GM12875 (cell line): Measurements from ENCODE around the gene GUCY1A1.

ENCODE experiments used
- H3K4me3 ChIP-seq: one replicate; pipeline ENCODE4 v1.5.1; 2011; ENCODE audit warnings: low read depth, low read length, control low read depth
- TF ChIP-seq, protein P1 (sequence below): IDR thresholded peaks from 2 replicates; pipeline ENCODE4 v1.5.1; 2011; ENCODE audit warnings: low read depth, mild to moderate bottlenecking, control low read depth, inconsistent platforms, low read length, moderate library complexity, borderline replicate concordance; ENCODE audit not compliant: insufficient read depth

Gene GUCY1A1

DNA sequence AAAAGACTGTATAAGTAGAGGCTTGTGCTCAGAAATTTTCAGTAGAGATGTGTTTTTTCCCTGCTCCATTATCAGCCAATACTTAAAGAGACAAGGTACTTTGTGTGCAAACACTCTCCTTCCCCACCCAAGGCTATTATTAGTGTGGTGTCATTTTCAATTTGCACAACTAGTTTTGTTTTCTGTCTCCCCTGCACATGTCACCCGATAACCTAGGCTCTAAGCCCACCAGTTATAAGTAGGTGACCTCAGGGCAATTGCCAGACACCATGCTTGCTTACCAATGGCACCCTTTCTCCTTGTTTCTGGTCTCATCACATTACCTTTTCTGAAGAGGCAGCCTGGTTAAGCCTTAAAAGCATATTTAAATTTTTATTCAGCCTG, 8.0 kb upstream of the GUCY1A1 start:
- TF ChIP-seq, protein P1, sequence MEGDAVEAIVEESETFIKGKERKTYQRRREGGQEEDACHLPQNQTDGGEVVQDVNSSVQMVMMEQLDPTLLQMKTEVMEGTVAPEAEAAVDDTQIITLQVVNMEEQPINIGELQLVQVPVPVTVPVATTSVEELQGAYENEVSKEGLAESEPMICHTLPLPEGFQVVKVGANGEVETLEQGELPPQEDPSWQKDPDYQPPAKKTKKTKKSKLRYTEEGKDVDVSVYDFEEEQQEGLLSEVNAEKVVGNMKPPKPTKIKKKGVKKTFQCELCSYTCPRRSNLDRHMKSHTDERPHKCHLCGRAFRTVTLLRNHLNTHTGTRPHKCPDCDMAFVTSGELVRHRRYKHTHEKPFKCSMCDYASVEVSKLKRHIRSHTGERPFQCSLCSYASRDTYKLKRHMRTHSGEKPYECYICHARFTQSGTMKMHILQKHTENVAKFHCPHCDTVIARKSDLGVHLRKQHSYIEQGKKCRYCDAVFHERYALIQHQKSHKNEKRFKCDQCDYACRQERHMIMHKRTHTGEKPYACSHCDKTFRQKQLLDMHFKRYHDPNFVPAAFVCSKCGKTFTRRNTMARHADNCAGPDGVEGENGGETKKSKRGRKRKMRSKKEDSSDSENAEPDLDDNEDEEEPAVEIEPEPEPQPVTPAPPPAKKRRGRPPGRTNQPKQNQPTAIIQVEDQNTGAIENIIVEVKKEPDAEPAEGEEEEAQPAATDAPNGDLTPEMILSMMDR: no peak
- no peak overlapping the region for H3K4me3 ChIP-seq

DNA sequence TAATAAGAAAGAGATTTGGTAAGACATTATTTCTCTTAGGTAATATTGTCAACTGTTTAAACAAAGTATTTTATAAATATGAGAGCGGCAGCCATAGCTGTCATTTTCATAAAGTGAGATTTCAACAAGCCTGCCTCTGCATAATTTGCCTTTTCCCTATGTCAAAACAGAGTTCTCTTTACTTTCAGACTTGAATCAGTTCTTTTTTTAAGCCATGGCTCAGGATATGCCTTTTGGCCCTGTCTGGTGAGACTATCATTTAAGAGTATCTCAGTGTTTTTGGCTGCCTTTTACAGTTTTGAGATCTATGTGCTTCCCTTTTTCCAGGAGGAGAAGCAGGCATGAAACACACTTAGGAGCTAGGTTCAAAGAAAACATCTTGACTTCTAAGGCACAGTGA, 7.5 kb upstream of the GUCY1A1 start:
- TF ChIP-seq, protein P1: no peak

DNA sequence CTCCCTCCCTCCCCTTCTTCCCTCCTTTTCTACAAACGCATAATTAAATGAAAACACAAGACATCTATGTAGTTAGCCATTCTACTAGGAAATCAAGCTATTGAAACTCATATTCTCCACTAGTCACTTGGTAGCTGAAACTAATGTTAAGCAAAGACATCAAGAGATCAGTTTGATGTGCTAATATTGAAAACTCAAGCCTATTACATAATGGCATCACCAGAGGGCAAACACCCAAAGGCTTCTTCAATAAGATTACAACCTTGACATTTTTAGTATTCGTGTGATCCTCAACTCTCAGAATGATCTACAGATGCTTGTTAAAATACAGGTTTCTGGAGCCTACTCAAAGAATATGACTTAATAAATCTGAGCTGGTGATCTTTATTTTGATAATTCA, 6.2 kb upstream of the GUCY1A1 start:
- TF ChIP-seq, protein P1: no peak
- no peak overlapping the region for H3K4me3 ChIP-seq

More for the DNA sequence above, 7.5 kb upstream of the GUCY1A1 start:
- no peak overlapping the region for H3K4me3 ChIP-seq

DNA sequence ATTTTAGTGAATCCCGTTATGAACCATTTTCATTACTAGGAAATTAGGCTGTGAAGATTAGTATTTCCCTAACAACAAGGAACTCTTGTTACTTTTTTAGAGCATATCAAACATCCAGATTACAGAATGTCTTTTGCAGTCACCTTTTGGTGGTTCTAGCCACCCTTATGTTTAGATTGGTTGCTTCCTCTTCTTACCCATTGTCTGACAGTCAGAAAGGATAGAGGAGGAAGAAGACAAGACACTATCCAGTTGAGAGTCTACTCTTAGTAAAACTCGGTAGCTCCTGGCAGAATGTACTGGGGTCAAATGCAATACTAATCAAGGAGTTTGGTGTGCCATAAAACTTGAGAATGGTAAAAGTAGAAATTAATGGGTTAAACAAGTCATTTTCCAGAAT, 1.6 kb upstream of the GUCY1A1 start:
- TF ChIP-seq, protein P1: no peak

DNA sequence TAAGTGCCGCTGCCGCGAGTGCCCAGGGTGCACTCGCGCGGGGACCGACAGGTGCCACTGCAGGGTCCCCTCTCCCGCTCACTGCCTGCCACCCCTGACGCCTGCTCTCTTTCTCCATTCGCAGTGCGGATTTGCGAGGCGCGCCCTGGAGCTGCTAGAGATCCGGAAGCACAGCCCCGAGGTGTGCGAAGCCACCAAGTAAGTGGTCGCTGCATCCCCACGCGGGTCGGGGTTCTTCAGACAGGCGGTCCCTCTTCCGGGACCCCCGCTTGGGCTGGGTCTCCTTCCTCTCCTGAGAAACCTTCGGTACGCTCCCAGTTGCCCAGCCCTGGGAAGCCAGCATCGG, 547 bp downstream of the GUCY1A1 start:
- TF ChIP-seq, protein P1: no peak
- H3K4me3 ChIP-seq: peak overlapping the region; percentile 52

More for the DNA sequence above, 1.6 kb upstream of the GUCY1A1 start:
- H3K4me3 ChIP-seq: no peak overlapping the region

DNA sequence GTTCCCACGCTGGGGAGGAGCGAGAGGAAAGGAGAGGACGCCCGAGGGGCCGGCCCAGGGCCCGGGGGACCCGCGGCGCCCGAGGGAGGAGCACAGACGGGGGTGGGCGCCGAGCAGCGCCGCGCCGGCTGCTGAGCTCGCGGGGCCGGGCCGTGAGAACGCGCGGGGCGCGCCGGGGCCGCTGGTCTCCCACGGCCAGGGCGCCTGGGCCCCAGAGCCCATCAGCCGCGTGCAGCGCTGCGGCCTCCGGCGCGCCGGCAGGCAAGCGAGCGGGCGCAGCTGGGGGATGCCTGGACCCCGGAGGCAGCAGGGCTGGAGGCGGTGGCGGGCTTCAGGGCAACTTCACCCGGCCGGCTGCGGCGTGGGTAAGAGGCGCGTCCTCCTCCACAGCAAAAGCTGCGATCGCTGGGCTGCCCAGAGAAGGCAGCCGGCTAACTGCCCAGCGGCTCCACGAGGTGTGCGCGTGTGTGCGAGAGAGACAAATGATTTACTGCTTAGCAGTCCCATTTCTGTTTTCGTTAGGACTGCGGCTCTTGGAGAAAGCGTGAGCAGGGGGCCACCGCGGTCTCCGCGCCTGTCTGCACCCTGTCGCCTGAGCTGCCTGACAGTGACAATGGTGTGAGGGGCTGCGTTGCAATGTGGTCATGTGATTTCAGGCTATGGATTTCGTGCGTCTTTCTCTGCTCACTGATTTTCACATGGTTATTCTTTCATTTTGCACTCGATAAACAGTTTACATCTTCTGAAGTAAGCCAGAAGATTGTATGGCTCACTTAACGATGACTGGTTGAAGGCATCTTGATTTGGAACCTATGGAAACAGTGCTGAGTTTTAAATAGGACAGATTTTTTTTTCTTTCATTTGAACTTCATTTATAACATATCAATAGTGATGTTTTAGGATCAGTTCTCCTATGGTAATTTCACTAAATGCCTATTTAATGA, 1.2 kb downstream of the GUCY1A1 start:
- peak overlapping the region; percentile 52 for H3K4me3 ChIP-seq
- TF ChIP-seq, protein P1: no peak

DNA sequence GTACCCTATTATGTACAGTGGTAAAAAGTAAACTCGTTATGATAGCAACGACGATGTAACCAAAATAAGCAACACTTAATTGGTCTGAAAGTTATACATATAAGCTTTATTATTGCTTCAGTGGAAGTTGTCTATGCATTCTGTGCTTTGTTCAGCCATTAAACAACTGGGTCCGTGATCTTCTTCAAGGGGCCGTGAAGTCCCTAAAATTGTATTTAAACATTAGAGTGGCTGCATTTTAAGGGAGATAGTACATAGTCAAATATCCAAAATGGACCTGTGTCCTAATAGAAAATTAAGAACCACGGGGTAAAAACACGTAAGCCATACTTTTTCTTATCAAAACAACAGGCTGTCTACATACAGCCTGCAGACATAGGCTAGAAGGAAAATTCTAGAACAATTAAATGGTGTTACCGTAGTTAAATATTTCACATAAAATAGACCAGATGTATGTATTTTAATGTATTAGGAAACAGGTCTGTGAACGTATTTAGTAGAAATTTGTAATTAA, 2.1 kb downstream of the GUCY1A1 start:
- H3K4me3 ChIP-seq: no peak overlapping the region
- TF ChIP-seq, protein P1: no peak
